K562 (cell line): ENCODE measurements around the gene PTPRM. TPM values are rescaled to one million over a fixed set of nuclear protein-coding genes. Genes with fewer than 3 reads are reported as not detected.

Experiments used
- BCOR ChIP-seq: fragments of 450-650 bp; IDR thresholded peaks from 2 replicates; pipeline ENCODE4 v1.6.1; 2016
- EWSR1 ChIP-seq: fragments of 450-650 bp; IDR thresholded peaks from 2 replicates; pipeline ENCODE4 v1.6.1; 2018; ENCODE audit warnings: borderline replicate concordance, mild to moderate bottlenecking, low read depth, moderate library complexity; ENCODE audit not compliant: partially characterized antibody
- HMG20B ChIP-seq: fragments of 250-450 bp; sonication (Bioruptor Pico); IDR thresholded peaks from 2 replicates; pipeline ENCODE4 v1.5.0; 2021; ENCODE audit warnings: mild to moderate bottlenecking
- polyA plus RNA-seq, 8 experiments: library from polyadenylated mRNA; depleted of rRNA in 4 of 8; stranded (reverse) in 5 of 8; unstranded in 3 of 8; fragments of >200 nt; fragmentation: Nextera tagmentation in 2 of 8; fragmentation: Illumina TruSeq in 1 of 8; extraction: Ambion mirVana in 2 of 8; extraction: Trizol in 1 of 8; gene quantifications; 2 replicates each; pipeline versions ENCODE4 v1.2.1 to v1.2.3, GENCODE V29; 2011 to 2014; ENCODE audit warnings: inconsistent platforms in 1 of 8, missing spikeins in 1 of 8
- total RNA-seq, 7 experiments: library from RNA; depleted of rRNA in 6 of 7; stranded (reverse); fragments of >200 nt in 6 of 7; fragmentation: Illumina TruSeq in 2 of 7; extraction: Trizol in 2 of 7; gene quantifications; 2 replicates each; pipeline versions ENCODE4 v1.2.1 to v1.2.3, GENCODE V29; 2011 to 2021; ENCODE audit warnings: low replicate concordance in 1 of 7
- TF ChIP-seq, protein P1 (sequence below), 2 experiments: fragments of 450-650 bp; formaldehyde crosslinking in 1 of 2; IDR thresholded peaks; 2 replicates each; pipeline versions ENCODE4 v1.4.0 to v1.6.1; 2014 to 2020; ENCODE audit warnings: mild to moderate bottlenecking in 2 of 2, borderline replicate concordance in 1 of 2, low read depth in 1 of 2
- TF ChIP-seq, protein P2 (sequence below): fragments of 250-450 bp; sonication (Bioruptor Pico); IDR thresholded peaks from 2 replicates; pipeline ENCODE4 v1.4.0; 2020

The PTPRM gene
- total and polyA plus RNA-seq, 9 of the 15 experiments (the other 6 are each of a cell fraction or from before 2014, with no cell fraction given) = 0.03 to 0.16 (median 0.08) TPM; not detected in 3

DNA sequence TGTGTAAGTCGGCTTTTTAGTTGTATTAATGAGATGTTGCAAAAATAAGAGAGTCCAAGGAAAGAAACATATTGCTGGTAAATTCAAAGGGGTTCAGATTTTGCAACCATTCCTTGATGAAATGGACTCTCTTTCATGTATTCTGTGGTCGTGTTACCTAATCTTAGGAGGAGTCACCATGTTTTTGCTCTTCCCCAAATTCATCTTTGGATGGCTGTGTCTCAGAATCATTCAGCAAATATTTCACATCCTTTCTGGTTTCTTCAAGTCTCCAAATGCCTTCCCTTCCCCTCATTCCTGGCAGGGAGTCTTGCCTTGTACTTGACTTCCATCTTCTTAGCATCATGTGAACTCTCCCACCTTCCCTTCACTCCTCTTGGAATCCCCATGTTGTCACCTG is 66.1 kb downstream of the PTPRM start (continued):
- TF ChIP-seq, protein P1, sequence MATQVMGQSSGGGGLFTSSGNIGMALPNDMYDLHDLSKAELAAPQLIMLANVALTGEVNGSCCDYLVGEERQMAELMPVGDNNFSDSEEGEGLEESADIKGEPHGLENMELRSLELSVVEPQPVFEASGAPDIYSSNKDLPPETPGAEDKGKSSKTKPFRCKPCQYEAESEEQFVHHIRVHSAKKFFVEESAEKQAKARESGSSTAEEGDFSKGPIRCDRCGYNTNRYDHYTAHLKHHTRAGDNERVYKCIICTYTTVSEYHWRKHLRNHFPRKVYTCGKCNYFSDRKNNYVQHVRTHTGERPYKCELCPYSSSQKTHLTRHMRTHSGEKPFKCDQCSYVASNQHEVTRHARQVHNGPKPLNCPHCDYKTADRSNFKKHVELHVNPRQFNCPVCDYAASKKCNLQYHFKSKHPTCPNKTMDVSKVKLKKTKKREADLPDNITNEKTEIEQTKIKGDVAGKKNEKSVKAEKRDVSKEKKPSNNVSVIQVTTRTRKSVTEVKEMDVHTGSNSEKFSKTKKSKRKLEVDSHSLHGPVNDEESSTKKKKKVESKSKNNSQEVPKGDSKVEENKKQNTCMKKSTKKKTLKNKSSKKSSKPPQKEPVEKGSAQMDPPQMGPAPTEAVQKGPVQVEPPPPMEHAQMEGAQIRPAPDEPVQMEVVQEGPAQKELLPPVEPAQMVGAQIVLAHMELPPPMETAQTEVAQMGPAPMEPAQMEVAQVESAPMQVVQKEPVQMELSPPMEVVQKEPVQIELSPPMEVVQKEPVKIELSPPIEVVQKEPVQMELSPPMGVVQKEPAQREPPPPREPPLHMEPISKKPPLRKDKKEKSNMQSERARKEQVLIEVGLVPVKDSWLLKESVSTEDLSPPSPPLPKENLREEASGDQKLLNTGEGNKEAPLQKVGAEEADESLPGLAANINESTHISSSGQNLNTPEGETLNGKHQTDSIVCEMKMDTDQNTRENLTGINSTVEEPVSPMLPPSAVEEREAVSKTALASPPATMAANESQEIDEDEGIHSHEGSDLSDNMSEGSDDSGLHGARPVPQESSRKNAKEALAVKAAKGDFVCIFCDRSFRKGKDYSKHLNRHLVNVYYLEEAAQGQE (IDR thresholded peaks at IDR 0.05; ENCODE audit: borderline replicate concordance) = no peak
- TF ChIP-seq, protein P1 (CRISPR knock-in tag; IDR thresholded peaks at IDR 0.05; ENCODE audit: low read depth) = no peak
- TF ChIP-seq BCOR = no peak
- TF ChIP-seq, protein P2, sequence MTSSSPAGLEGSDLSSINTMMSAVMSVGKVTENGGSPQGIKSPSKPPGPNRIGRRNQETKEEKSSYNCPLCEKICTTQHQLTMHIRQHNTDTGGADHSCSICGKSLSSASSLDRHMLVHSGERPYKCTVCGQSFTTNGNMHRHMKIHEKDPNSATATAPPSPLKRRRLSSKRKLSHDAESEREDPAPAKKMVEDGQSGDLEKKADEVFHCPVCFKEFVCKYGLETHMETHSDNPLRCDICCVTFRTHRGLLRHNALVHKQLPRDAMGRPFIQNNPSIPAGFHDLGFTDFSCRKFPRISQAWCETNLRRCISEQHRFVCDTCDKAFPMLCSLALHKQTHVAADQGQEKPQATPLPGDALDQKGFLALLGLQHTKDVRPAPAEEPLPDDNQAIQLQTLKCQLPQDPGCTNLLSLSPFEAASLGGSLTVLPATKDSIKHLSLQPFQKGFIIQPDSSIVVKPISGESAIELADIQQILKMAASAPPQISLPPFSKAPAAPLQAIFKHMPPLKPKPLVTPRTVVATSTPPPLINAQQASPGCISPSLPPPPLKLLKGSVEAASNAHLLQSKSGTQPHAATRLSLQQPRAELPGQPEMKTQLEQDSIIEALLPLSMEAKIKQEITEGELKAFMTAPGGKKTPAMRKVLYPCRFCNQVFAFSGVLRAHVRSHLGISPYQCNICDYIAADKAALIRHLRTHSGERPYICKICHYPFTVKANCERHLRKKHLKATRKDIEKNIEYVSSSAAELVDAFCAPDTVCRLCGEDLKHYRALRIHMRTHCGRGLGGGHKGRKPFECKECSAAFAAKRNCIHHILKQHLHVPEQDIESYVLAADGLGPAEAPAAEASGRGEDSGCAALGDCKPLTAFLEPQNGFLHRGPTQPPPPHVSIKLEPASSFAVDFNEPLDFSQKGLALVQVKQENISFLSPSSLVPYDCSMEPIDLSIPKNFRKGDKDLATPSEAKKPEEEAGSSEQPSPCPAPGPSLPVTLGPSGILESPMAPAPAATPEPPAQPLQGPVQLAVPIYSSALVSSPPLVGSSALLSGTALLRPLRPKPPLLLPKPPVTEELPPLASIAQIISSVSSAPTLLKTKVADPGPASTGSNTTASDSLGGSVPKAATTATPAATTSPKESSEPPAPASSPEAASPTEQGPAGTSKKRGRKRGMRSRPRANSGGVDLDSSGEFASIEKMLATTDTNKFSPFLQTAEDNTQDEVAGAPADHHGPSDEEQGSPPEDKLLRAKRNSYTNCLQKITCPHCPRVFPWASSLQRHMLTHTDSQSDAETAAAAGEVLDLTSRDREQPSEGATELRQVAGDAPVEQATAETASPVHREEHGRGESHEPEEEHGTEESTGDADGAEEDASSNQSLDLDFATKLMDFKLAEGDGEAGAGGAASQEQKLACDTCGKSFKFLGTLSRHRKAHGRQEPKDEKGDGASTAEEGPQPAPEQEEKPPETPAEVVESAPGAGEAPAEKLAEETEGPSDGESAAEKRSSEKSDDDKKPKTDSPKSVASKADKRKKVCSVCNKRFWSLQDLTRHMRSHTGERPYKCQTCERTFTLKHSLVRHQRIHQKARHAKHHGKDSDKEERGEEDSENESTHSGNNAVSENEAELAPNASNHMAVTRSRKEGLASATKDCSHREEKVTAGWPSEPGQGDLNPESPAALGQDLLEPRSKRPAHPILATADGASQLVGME (CRISPR knock-in tag) = no peak
- TF ChIP-seq HMG20B (CRISPR knock-in tag) = no peak
- TF ChIP-seq EWSR1 = no peak
